H1 (cell line): ENCODE results near the gene TBC1D12. TPM values are rescaled to one million over a fixed set of nuclear protein-coding genes. Genes with fewer than 3 reads are reported as not detected.

Experiments used
- CTCF ChIA-PET: fragments of 300-600 bp; sonication (Branson Sonifier 250); formaldehyde crosslinking; loops from one replicate; lab custom pipeline; 2021; ENCODE audit not compliant: partially characterized antibody; lab: Charles Lee
- POLR2A ChIA-PET: fragments of 300-600 bp; sonication (Branson Sonifier 250); formaldehyde crosslinking; loops from one replicate; lab custom pipeline; 2021; ENCODE audit warnings: inconsistent platforms; ENCODE audit not compliant: partially characterized antibody; lab: Charles Lee
- DNase-seq, 2 experiments: peaks; one replicate each; pipeline versions ENCODE4 v3.0.0 to v3.0.0-alpha.2; 2010 to 2022; ENCODE audit warnings: low spot score in 2 of 2, low read depth in 1 of 2, mixed read lengths in 1 of 2
- FAIRE-seq: peaks from 2 replicates; lab custom pipeline; 2011; peaks lifted over from hg19 to GRCh38; lab: Jason Lieb, UNC
- H2AFZ ChIP-seq: 2 replicates; pipeline ENCODE4 v1.8.1; 2012; ENCODE audit warnings: low read length, inconsistent platforms
- H2AK5ac ChIP-seq: 2 replicates; pipeline ENCODE4 v1.6.1; 2013; ENCODE audit warnings: low read depth, low read length
- H2BK120ac ChIP-seq: replicated peaks from 2 replicates; pipeline ENCODE3; 2013; ENCODE audit warnings: low read depth, low read length, inconsistent platforms
- H2BK12ac ChIP-seq: 2 replicates; pipeline ENCODE4 v1.6.1; 2013; ENCODE audit warnings: low read depth, low read length
- H2BK15ac ChIP-seq: 2 replicates; pipeline ENCODE4 v1.6.1; 2013; ENCODE audit warnings: low read length
- H2BK20ac ChIP-seq: 2 replicates; pipeline ENCODE4 v1.6.1; 2013; ENCODE audit warnings: low read length
- H2BK5ac ChIP-seq: 2 replicates; pipeline ENCODE4 v1.6.1; 2013; ENCODE audit warnings: low read depth, low read length
- H3K14ac ChIP-seq: 2 replicates; pipeline ENCODE4 v1.6.1; 2013; ENCODE audit warnings: inconsistent platforms; ENCODE audit not compliant: insufficient read length
- H3K18ac ChIP-seq: 2 replicates; pipeline ENCODE4 v1.6.1; 2013; ENCODE audit warnings: low read length; ENCODE audit errors: extremely low read depth
- H3K23ac ChIP-seq: 2 replicates; pipeline ENCODE4 v1.6.1; 2013; ENCODE audit warnings: inconsistent platforms; ENCODE audit not compliant: insufficient read length
- H3K23me2 ChIP-seq: 2 replicates; pipeline ENCODE4 v1.6.1; 2013; ENCODE audit warnings: low read depth, low read length
- H3K27ac ChIP-seq: 2 replicates; pipeline ENCODE4 v1.6.1; 2011; ENCODE audit warnings: low read depth, low read length, inconsistent platforms
- H3K27me3 ChIP-seq, 4 experiments: replicated peaks in 1 of 4; 1 replicate in 1 of 4; 2 replicates in 3 of 4; pipeline versions ENCODE4 v1.6.1 to v1.8.1; 2011 to 2013; ENCODE audit warnings: low read length in 3 of 4, mild to moderate bottlenecking in 3 of 4, inconsistent platforms in 2 of 4, mixed read lengths in 2 of 4, moderate library complexity in 1 of 4; ENCODE audit not compliant: control insufficient read depth in 3 of 4, insufficient read depth in 3 of 4; ENCODE audit errors: extremely low read depth in 1 of 4
- H3K36me3 ChIP-seq, 4 experiments: 2 replicates each; pipeline versions ENCODE4 v1.6.1 to v1.8.1; 2011 to 2013; ENCODE audit warnings: mild to moderate bottlenecking in 4 of 4, low read length in 3 of 4, moderate library complexity in 2 of 4, control low read depth in 1 of 4, inconsistent platforms in 1 of 4; ENCODE audit not compliant: insufficient read depth in 4 of 4, control insufficient read depth in 2 of 4
- H3K4ac ChIP-seq: replicated peaks from 2 replicates; pipeline ENCODE3; 2013; ENCODE audit warnings: low read length, low read depth, mixed read lengths, inconsistent platforms; ENCODE audit not compliant: insufficient read length
- H3K4me1 ChIP-seq, 4 experiments: replicated peaks in 1 of 4; 1 replicate in 1 of 4; 2 replicates in 3 of 4; pipeline versions ENCODE4 v1.6.1 to v1.8.1; 2011 to 2013; ENCODE audit warnings: low read length in 3 of 4, inconsistent platforms in 2 of 4, mixed read lengths in 1 of 4; ENCODE audit not compliant: insufficient read depth in 4 of 4, control insufficient read depth in 3 of 4
- H3K4me2 ChIP-seq, 2 experiments: 2 replicates each; pipeline versions ENCODE4 v1.6.1 to v1.8.1; 2011 to 2013; ENCODE audit warnings: low read depth in 2 of 2, low read length in 2 of 2, control low read depth in 1 of 2, inconsistent platforms in 1 of 2, mild to moderate bottlenecking in 1 of 2; ENCODE audit not compliant: insufficient read depth in 1 of 2
- H3K4me3 ChIP-seq, 4 experiments: fragments of 200-600, 300-600 bp in 1 of 4; sonication (generic), shearing (Covaris generic), sonication (Bioruptor Twin) in 1 of 4; 2 replicates each; pipeline versions ENCODE4 v1.5.1 to v1.8.1; 2011 to 2016; ENCODE audit warnings: low read length in 4 of 4, low read depth in 3 of 4, control low read depth in 2 of 4, inconsistent platforms in 2 of 4, mild to moderate bottlenecking in 2 of 4, mixed read lengths in 1 of 4, moderate library complexity in 1 of 4; ENCODE audit not compliant: insufficient read depth in 2 of 4; ENCODE audit errors: extremely low read depth in 1 of 4
- H3K56ac ChIP-seq: replicated peaks from 2 replicates; pipeline ENCODE3; 2013; ENCODE audit warnings: low read depth, mild to moderate bottlenecking, mixed read lengths, low read length, inconsistent platforms; ENCODE audit not compliant: insufficient read length
- H3K79me1 ChIP-seq: 2 replicates; pipeline ENCODE4 v1.6.1; 2013; ENCODE audit warnings: low read depth, low read length, control low read depth
- H3K79me2 ChIP-seq, 2 experiments: 2 replicates each; pipeline versions ENCODE4 v1.6.1 to v1.8.1; 2012 to 2013; ENCODE audit warnings: low read length in 2 of 2, mild to moderate bottlenecking in 2 of 2, inconsistent platforms in 1 of 2; ENCODE audit not compliant: insufficient read depth in 2 of 2, control insufficient read depth in 1 of 2
- H3K9ac ChIP-seq, 4 experiments: replicated peaks in 1 of 4; 1 replicate in 1 of 4; 2 replicates in 3 of 4; pipeline versions ENCODE4 v1.6.1 to v1.8.1; 2011 to 2013; ENCODE audit warnings: low read depth in 3 of 4, low read length in 3 of 4, control low read depth in 2 of 4, mild to moderate bottlenecking in 2 of 4, moderate library complexity in 2 of 4, inconsistent platforms in 1 of 4; ENCODE audit errors: extremely low read depth in 1 of 4
- H3K9me3 ChIP-seq, 2 experiments: 2 replicates each; pipeline versions ENCODE4 v1.6.1 to v1.8.1; 2012 to 2013; ENCODE audit warnings: mild to moderate bottlenecking in 2 of 2, moderate library complexity in 2 of 2, control low read depth in 1 of 2, inconsistent platforms in 1 of 2, low read depth in 1 of 2, low read length in 1 of 2, mixed read lengths in 1 of 2; ENCODE audit not compliant: insufficient read depth in 2 of 2
- H4K20me1 ChIP-seq, 2 experiments: replicated peaks in 1 of 2; 2 replicates each; pipeline versions ENCODE3 to v1.8.1; 2011 to 2013; ENCODE audit warnings: inconsistent platforms in 2 of 2, low read length in 2 of 2, mild to moderate bottlenecking in 1 of 2; ENCODE audit not compliant: insufficient read depth in 2 of 2, control insufficient read depth in 1 of 2
- H4K5ac ChIP-seq: 2 replicates; pipeline ENCODE4 v1.6.1; 2013; ENCODE audit warnings: low read length, low read depth, mixed read lengths, inconsistent platforms; ENCODE audit not compliant: insufficient read length
- H4K8ac ChIP-seq: 2 replicates; pipeline ENCODE4 v1.8.0; 2013; ENCODE audit warnings: mild to moderate bottlenecking, moderate library complexity, low read length, inconsistent platforms; ENCODE audit not compliant: insufficient read depth; ENCODE audit errors: extremely low read depth
- H4K91ac ChIP-seq: replicated peaks from 2 replicates; pipeline ENCODE3; 2013; ENCODE audit warnings: low read length, mixed read lengths, inconsistent platforms; ENCODE audit not compliant: insufficient read length
- CBX8 ChIP-seq: fragments of 300-800, 300-1000 bp; sonication (generic); IDR thresholded peaks from 2 replicates; pipeline ENCODE4 v1.7.1; 2016; ENCODE audit warnings: low read depth, low read length, borderline replicate concordance
- GTF2F1 ChIP-seq: IDR thresholded peaks from 2 replicates; pipeline ENCODE4 v1.6.1; 2012; ENCODE audit warnings: low read depth, low read length, improper control_type of control experiment, borderline replicate concordance
- JUND ChIP-seq: IDR thresholded peaks from 2 replicates; pipeline ENCODE4 v1.6.1; 2011; ENCODE audit warnings: mild to moderate bottlenecking, improper control_type of control experiment, low read length
- NRF1 ChIP-seq: IDR thresholded peaks from 2 replicates; pipeline ENCODE4 v1.6.1; 2011; ENCODE audit warnings: mild to moderate bottlenecking, low read depth, low read length, improper control_type of control experiment
- POLR2AphosphoS5 ChIP-seq: IDR thresholded peaks from 2 replicates; pipeline ENCODE4 v1.6.1; 2011; ENCODE audit warnings: low read depth, low read length
- SP4 ChIP-seq: IDR thresholded peaks from 2 replicates; pipeline ENCODE4 v1.6.1; 2012; ENCODE audit warnings: low read length, inconsistent platforms
- SUZ12 ChIP-seq: fragments of 200-600 bp; sonication (generic); IDR thresholded peaks from 2 replicates; pipeline ENCODE4 v1.6.1; 2012; ENCODE audit warnings: mild to moderate bottlenecking, inconsistent platforms, low read length, moderate library complexity, mixed read lengths
- TAF7 ChIP-seq: optimal IDR thresholded peaks from 2 replicates; pipeline ENCODE3; 2011; ENCODE audit warnings: low read depth, mild to moderate bottlenecking, inconsistent platforms, low read length, moderate library complexity, borderline replicate concordance
- polyA plus RNA-seq, 7 experiments: library from polyadenylated mRNA; depleted of rRNA in 3 of 7; stranded (reverse) in 5 of 7; unstranded in 2 of 7; fragments of >200 nt in 5 of 7; fragments of 200-250 nt in 2 of 7; gene quantifications; 1 replicate in 5 of 7; 2 replicates in 1 of 7; 4 replicates in 1 of 7; pipeline versions ENCODE4 v1.2.1 to v1.2.3, GENCODE V29; 2011 to 2013; ENCODE audit warnings: missing spikeins in 2 of 7, mixed read lengths in 2 of 7
- total RNA-seq: library from RNA; stranded (reverse); fragmentation: NEBNext Ultra II Directional; extraction: Animal tissue kit (Norgen Biotek cat#: 25700); gene quantifications from 2 replicates; pipeline ENCODE4 v1.2.1, GENCODE V29; 2021

The TBC1D12 gene
- total and polyA plus RNA-seq, 2 of the 8 experiments (the other 6 are each of a cell fraction or from before 2014, with no cell fraction given) = 1.1 to 3.2 TPM

DNA sequence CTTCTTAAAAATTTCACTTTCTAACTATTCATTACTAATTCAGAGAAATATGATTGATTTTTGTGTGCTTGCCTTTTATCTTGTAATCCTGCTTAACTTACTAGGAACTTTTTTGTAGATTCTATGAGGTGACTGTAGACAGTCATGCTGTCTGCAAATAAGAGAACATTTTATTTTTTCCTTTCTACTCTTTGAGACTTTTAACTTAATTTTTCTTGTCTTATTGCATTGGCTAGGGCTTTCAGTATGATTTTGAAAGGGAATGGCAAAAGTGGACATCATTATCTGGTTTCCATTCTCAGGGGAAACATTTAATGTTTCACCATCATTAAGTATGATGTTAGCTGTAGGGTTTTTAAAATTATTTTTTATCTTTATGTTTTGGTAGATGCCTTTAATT is 23.6 kb downstream of the TBC1D12 start:
- DNase-seq (no peak), FAIRE-seq (no peak)
- Histone ChIP-seq H3K18ac (no peak overlapping the region), H2BK15ac (no peak overlapping the region), H2BK5ac (no peak overlapping the region), H4K8ac (no peak overlapping the region), H3K14ac (no peak overlapping the region), H3K27me3 (no peaks in the 10 kb centered on the region), H3K27ac (no peak overlapping the region), H3K4me1 (no peaks in the 10 kb centered on the region), H3K79me1 (no peaks in the 10 kb centered on the region), H3K4me3 (no peak overlapping the region), H3K23ac (no peak overlapping the region), H3K4ac (no peak overlapping the region), H3K9me3 (peaks cover 6 to 7% of the 10 kb centered on the region in 2 experiments; a peak in 1 of 4 replicates), H4K5ac (no peak overlapping the region), H4K91ac (no peak overlapping the region), H4K20me1 (no peaks in the 10 kb centered on the region), H2BK20ac (no peak overlapping the region), H2BK120ac (no peak overlapping the region), H2AK5ac (no peak overlapping the region), H3K9ac (no peak overlapping the region), H3K56ac (no peak overlapping the region), H3K23me2 (no peaks in the 10 kb centered on the region), H2BK12ac (no peak overlapping the region), H3K79me2 (no peaks in the 10 kb centered on the region), H3K36me3 (no peaks in the 10 kb centered on the region; a peak in 1 of 8 replicates), H3K4me2 (no peak overlapping the region), H2AFZ (no peak overlapping the region)
- POLR2A ChIA-PET = no interaction called here
- CTCF ChIA-PET = interaction anchor here (1.6 kb wide), 1 partner anchor 18 kb away, joined by 7 read pairs; no protein-coding TSS in a partner anchor
- TF ChIP-seq JUND (no peak), POLR2AphosphoS5 (no peak), TAF7 (no peak), SUZ12 (no peak), GTF2F1 (no peak), CBX8 (no peak), NRF1 (no peak), SP4 (no peak)
